Subcutaneous abdominal adipose tissue (tissue), 5 donors: ENCODE measurements around the gene SLC24A4.
A peak's percentile ranks its signal among the peaks of the same experiment; 100 is the strongest.

Source experiments
- H3K27ac ChIP-seq: one replicate; pipeline ENCODE4 v1.7.0; 2013; ENCODE audit warnings: low read depth, mild to moderate bottlenecking, inconsistent platforms, low read length, moderate library complexity
- H3K27me3 ChIP-seq, 5 donors: one replicate each; pipeline ENCODE4 v1.7.0; 2013; ENCODE audit warnings: low read length in 5 of 5, inconsistent platforms in 1 of 5; ENCODE audit not compliant: control insufficient read depth in 5 of 5, insufficient read depth in 4 of 5
- H3K36me3 ChIP-seq, 5 donors: one replicate each; pipeline ENCODE4 v1.7.0; 2013; ENCODE audit warnings: low read length in 5 of 5; ENCODE audit not compliant: control insufficient read depth in 5 of 5, insufficient read depth in 5 of 5
- H3K4me1 ChIP-seq, 5 donors: one replicate each; pipeline ENCODE4 v1.7.0; 2013; ENCODE audit warnings: low read length in 5 of 5, mild to moderate bottlenecking in 3 of 5, moderate library complexity in 1 of 5; ENCODE audit not compliant: control insufficient read depth in 5 of 5, insufficient read depth in 5 of 5
- H3K4me3 ChIP-seq, 5 donors: one replicate each; pipeline ENCODE4 v1.7.0; 2013; ENCODE audit warnings: low read length in 5 of 5, low read depth in 1 of 5
- H3K9ac ChIP-seq, 5 donors: one replicate each; pipeline ENCODE4 v1.7.0; 2013; ENCODE audit warnings: low read length in 5 of 5, mild to moderate bottlenecking in 4 of 5, moderate library complexity in 3 of 5
- H3K9me3 ChIP-seq, 5 donors: one replicate each; pipeline ENCODE4 v1.7.0; 2013; ENCODE audit warnings: low read length in 5 of 5; ENCODE audit not compliant: control insufficient read depth in 5 of 5
- donor health status: healthy.
- donor health status: healthy.
- donor health status: healthy.
- donor health status: healthy.
- donor health status: healthy.

The SLC24A4 gene

DNA sequence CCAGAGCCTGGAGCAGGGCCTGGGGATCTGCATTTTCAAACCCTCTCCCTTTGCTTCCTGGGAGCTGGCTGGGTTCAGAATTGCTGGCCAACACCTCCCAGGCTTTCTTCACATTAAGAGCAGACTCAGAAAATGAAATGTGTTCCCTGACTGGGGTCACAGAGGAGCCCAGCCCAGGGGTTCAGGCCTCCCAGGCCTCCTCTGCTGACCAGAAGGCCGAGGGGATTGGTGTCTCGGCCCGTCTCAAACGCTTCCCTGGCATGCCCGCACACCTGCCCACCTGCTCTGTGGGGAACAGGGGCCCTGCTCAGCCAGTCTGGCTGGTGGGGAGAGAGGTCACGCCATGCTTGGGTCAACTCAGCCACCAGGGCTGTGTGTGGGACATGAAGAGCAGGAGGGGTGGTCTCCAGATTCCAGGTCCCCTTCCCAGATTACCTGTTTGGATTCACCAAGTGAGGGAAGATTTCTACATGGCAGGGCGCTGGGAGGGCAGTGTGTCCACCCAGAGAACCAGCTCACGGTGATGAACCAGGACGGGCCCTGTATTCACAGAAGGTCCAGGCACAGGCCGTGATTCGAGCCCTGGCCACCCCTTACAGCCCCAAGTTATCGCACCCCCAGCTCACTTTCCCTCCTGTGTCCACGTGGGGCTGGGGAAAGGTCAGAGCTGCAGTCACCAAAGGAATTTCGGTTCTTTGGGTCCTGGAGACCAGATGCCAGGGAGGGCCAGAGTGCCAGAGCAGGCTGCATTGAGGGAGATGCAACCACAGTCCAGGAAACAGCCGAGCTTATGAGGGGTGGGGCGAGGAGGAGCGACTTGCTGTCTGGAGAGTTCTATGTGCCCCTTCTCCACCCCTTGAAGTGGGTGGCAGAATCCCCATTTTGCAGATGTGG lies 135.4 kb downstream of the SLC24A4 start:
- peaks cover 9 to 48% (median 39%) of the 10 kb centered on the region in 5 donors for H3K4me1 ChIP-seq
- H3K9me3 ChIP-seq = no peaks in the 10 kb centered on the region
- H3K27ac ChIP-seq = peak overlapping the region; percentile 77
- no peaks in the 10 kb centered on the region for H3K36me3 ChIP-seq
- no peak overlapping the region for H3K4me3 ChIP-seq
- H3K27me3 ChIP-seq = peaks cover 0 to 13% (median 0%) of the 10 kb centered on the region in 5 donors
- no peak overlapping the region for H3K9ac ChIP-seq

DNA sequence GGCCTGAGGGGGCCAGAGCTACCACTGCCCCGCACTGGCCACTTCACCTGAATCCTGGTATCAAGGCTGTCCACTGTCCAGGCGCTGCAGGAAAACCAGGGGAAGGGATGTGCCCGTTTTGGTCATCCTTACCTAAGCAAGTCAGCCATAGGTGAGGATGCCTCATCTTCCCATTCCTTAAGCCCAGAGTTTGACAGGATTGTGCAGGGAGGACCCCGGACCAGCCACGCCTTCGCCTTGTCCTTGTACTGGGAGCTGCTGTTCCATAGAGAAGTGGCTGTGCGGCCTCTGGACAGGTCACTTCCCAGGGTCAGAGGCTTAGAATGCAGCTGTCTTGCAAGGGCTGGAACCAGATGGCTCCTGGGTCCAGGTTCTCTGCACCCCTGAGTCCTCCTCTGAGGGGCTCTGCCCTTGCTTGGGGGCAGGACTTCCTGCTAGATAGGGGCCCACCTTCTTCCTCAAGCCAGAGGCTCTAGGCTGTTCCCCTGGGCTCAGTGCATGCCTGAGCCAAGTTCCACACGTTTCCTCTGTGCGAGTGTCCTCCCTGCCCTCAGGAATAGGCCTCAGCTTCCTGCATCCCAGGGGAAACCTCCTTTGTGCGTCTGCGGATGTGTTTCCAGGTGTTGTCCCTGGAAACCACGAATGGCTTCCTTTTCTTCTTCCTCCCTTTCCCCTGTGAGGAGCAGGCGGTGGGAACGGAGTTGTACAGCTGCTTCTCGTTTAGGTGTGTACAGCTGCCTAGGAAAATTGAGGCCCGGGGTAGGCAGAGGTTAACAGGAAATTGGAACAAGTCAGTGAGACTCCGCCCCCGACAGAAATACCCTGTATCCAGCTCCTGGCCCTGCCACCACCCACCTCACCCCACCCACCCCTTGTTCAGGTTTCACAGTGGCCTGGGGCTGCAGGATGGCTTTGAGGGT lies 136.3 kb downstream of the SLC24A4 start:
- Histone ChIP-seq H3K36me3 (no peaks in the 10 kb centered on the region), H3K9me3 (no peaks in the 10 kb centered on the region), H3K27ac (peak overlapping the region; percentile 77), H3K4me1 (peaks cover 9 to 48% (median 39%) of the 10 kb centered on the region in 5 donors), H3K27me3 (peaks cover 0 to 13% (median 0%) of the 10 kb centered on the region in 5 donors), H3K4me3 (peak overlapping the region in 2 of 5 donors; percentile 22 to 40), H3K9ac (no peak overlapping the region)

DNA sequence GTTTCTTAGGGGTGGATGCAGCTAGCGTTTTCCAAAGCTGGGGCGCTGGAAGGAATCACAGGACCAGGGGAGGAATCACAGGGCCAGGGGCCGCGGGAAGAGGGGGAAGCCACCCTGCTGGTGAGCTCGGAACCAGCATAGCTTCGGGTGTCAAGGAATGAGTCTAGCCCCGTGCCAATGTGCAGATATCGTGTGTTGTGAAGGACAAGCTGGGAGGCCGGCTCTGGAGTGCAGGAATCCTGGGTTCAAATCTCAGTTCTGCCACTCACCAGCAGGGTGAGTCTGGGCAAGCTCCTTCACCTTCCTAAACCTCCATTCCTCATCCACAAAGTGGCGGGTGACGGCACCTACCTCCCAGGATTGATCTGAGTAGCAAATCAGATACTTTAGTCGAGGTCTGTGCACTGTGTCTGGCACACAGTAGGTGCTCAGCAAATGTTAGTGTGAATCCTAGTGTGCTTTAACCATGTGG lies 137.0 kb downstream of the SLC24A4 start:
- H3K27ac ChIP-seq = peak overlapping the region; percentile 77
- peaks cover 9 to 48% (median 39%) of the 10 kb centered on the region in 5 donors for H3K4me1 ChIP-seq
- H3K9me3 ChIP-seq = no peaks in the 10 kb centered on the region
- no peaks in the 10 kb centered on the region for H3K36me3 ChIP-seq
- peaks cover 0 to 13% (median 0%) of the 10 kb centered on the region in 5 donors for H3K27me3 ChIP-seq
- H3K4me3 ChIP-seq = peak overlapping the region in 1 of 5 donors; percentile 11
- H3K9ac ChIP-seq = peak overlapping the region in 1 of 5 donors; percentile 54

DNA sequence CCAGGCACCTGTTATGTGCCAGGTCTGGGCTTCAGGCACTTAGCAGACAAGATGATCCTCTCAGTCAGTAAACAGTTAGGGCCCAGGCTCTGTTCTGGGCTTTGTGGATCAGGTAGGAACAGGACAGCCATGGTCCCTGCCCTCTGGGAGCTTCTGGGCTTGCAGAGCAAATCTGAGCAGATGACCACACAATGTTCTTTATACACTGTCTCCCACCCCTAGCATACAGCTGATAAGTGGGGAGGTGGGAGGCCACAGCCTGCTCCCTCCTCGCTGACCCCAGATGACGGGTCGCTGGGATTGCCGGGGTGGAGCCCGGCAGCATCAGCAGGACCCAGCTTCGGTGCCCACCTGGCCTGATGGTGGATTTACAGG lies 137.6 kb downstream of the SLC24A4 start:
- Histone ChIP-seq H3K27ac (peak overlapping the region; percentile 77), H3K4me1 (peaks cover 9 to 48% (median 39%) of the 10 kb centered on the region in 5 donors), H3K27me3 (peaks cover 0 to 13% (median 0%) of the 10 kb centered on the region in 5 donors), H3K9me3 (no peaks in the 10 kb centered on the region), H3K9ac (peak overlapping the region in 2 of 5 donors; percentile 54 to 55), H3K4me3 (peak overlapping the region in 1 of 5 donors; percentile 44), H3K36me3 (no peaks in the 10 kb centered on the region)

DNA sequence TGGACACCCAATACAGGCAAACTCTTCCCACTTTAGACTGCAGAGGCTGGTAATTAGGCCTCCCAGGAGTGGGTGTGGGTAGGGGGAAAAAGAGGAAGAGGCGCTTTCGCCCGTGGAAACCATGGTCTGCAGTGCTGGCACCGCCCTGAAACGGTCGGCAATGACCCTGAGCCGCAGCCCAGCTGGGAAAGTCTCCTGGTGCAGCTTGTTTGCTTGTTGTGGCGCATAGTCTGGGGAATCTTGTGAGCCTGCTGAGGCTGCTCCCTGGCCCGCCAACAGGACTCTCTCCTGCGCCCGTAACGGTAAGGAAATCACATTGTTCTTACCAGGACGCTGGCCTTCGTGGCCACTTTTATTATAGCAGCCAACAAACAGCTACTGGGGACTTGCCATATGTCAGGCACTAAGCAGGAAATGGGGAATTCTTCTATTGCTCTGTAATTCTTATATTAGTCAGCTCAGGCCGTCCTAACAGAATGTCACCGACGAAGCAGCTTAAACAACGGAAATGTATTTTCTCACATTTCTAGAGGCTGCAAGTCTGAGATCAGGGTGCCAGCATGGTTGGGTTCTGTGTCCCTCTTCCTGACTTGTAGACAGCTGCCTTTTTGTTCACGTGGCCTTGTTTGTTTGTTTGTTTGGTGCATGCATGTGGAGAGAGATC lies 138.1 kb downstream of the SLC24A4 start:
- no peaks in the 10 kb centered on the region for H3K9me3 ChIP-seq
- no peaks in the 10 kb centered on the region for H3K36me3 ChIP-seq
- H3K27ac ChIP-seq = peak overlapping the region; percentile 77
- peak overlapping the region in 2 of 5 donors; percentile 54 to 55 for H3K9ac ChIP-seq
- H3K4me3 ChIP-seq = peak overlapping the region; percentile 0 to 44 (median 35)
- H3K4me1 ChIP-seq = peaks cover 9 to 52% (median 39%) of the 10 kb centered on the region in 5 donors
- peaks cover 0 to 13% (median 0%) of the 10 kb centered on the region in 5 donors for H3K27me3 ChIP-seq

DNA sequence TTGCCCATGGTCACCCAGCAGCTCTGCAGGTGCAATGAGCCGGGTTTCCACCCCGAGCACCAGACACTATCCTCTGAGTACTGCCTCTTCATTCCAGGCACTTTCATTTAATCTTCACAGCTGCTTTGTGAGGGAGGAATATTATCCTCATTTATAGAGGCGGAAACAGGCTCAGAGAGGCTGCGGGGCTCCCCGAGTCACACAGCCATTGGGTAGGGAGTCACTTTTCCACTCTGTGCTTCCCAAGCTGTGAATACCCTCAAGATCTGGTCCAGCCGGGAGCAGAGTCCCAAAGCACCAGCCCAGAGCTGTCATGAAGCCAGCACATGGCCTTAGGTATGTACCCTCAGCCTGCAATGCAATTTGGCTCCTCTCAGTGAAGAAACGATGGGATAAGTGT lies 138.9 kb downstream of the SLC24A4 start:
- Histone ChIP-seq H3K36me3 (no peaks in the 10 kb centered on the region), H3K4me1 (peaks cover 9 to 47% (median 34%) of the 10 kb centered on the region in 5 donors), H3K4me3 (peak overlapping the region in 2 of 5 donors; percentile 4 to 44), H3K9ac (peak overlapping the region in 1 of 5 donors; percentile 23), H3K9me3 (peaks cover 3 to 5% (median 4%) of the 10 kb centered on the region in 5 donors), H3K27me3 (peaks cover 0 to 13% (median 0%) of the 10 kb centered on the region in 5 donors), H3K27ac (peak overlapping the region; percentile 77)

DNA sequence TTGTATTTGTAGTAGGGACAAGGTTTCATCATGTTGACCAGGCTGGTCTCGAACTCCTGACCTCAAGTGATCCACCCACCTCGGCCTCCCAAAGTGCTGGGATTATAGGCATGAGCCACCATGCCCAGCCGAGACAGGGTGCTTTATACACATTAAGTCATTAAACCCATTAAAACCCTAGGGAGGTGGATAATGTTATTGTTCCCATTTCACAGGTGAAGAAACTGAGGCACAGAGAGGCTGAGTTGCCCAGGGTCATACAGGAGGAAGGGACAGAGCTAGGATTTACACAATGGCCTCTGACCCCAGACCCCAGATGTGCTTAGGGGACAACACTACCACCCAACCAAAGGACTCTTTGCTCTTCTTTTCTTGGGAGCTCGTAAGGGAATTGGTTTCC lies 139.6 kb downstream of the SLC24A4 start:
- H3K27ac ChIP-seq = no peak overlapping the region
- peaks cover 0 to 13% (median 0%) of the 10 kb centered on the region in 5 donors for H3K27me3 ChIP-seq
- peaks cover 5 to 11% (median 6%) of the 10 kb centered on the region in 5 donors for H3K9me3 ChIP-seq
- no peak overlapping the region for H3K4me3 ChIP-seq
- no peak overlapping the region for H3K9ac ChIP-seq
- H3K4me1 ChIP-seq = peaks cover 9 to 47% (median 33%) of the 10 kb centered on the region in 5 donors
- H3K36me3 ChIP-seq = no peaks in the 10 kb centered on the region

DNA sequence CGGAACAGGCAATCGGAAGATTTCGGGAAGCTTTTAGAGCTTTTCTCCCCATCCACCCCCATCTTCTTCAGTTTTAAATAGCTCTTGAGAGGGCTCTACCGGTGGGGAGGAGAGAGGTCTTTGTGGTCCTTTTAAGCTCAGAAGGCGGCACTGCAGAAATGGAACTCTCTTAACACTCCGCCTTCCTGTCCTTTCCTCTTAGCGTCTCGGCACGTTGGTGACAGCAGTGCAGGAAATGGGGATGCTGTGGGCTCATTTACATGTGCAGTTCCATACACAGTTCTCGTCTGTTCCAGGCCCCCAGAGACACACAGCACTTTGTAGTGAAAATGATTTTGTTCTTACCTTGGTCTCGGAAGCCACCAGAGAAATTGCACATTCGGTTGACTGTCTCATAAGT lies 140.2 kb downstream of the SLC24A4 start:
- peaks cover 5 to 12% (median 8%) of the 10 kb centered on the region in 5 donors for H3K9me3 ChIP-seq
- peaks cover 9 to 47% (median 33%) of the 10 kb centered on the region in 5 donors for H3K4me1 ChIP-seq
- H3K9ac ChIP-seq = no peak overlapping the region
- no peak overlapping the region for H3K4me3 ChIP-seq
- peaks cover 0 to 13% (median 0%) of the 10 kb centered on the region in 5 donors for H3K27me3 ChIP-seq
- no peak overlapping the region for H3K27ac ChIP-seq
- no peaks in the 10 kb centered on the region for H3K36me3 ChIP-seq

DNA sequence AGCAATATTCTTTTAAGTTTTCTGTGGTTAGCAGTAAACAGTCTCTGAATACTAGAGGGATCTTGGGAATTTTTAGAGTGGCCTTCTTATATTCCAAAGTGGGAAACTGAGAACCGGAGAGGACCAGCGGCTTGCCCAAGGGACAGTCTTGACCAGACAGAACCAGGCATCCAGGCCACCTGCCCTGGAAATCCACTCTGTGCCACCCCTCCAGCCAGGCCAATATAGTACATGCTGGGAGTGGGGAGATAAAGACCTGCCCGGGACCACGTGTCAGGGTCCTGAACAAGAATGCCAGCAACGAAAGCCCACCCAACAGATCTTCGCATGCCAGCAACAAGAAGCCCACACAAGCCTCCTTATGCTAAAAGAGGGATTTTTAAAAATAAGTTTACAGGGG lies 141.2 kb downstream of the SLC24A4 start:
- Histone ChIP-seq H3K4me3 (no peak overlapping the region), H3K27me3 (peaks cover 0 to 8% (median 0%) of the 10 kb centered on the region in 5 donors), H3K27ac (no peak overlapping the region), H3K4me1 (peaks cover 9 to 38% (median 28%) of the 10 kb centered on the region in 5 donors), H3K9me3 (peaks cover 5 to 16% (median 8%) of the 10 kb centered on the region in 5 donors), H3K36me3 (no peaks in the 10 kb centered on the region), H3K9ac (no peak overlapping the region)
